ENCODE results near the gene SPAG7. TPM values are rescaled to one million over a fixed set of nuclear protein-coding genes. Genes with fewer than 3 reads are reported as not detected.

Gene SPAG7
- polyA plus RNA-seq, 1 of the 3 experiments (the other 2 are of a cell fraction): 133 TPM

DNA sequence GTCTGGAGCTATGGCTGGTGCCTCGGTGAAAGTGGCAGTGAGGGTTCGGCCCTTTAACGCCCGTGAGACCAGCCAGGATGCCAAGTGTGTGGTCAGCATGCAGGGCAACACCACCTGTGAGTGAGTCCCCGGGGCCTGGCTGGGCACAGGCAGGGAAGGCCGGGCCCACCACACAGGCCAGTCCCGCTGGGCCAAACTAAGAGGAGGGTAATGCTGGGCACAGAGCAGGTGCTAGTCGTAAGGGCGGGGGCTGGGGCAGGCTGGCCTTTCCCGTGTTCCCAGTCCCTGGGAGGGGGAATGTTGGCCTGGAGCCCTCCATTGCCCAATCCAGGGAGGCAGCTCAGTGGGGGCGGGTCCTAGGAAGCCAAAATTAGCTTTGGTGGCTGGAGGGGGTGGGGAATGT lies 32.6 kb upstream of the SPAG7 start:
- 92% methylated on average over 3 of the region's 11 CpGs for WGBS (ENCODE audit: low lambda C conversion rate)
- peak overlapping the region; percentile 99; the same call in 1 of the 2 replicates for H3K4me2 ChIP-seq
- POLR2A ChIA-PET: no interaction called here

GRCh38 chr17:4999430-5000093 lies 31.9 kb upstream of the SPAG7 start:
- peaks cover 4% of the 10 kb centered on the region for H3F3A ChIP-seq (replicated peaks; ENCODE audit: insufficient read depth)
- peaks cover 50% of the 10 kb centered on the region for H3K79me2 ChIP-seq (ENCODE audit: insufficient read depth)
- CTCF ChIA-PET: interaction anchor here (0.9 to 8.1 kb wide), 6 partner anchors 11 to 62 kb away, joined by 3 to 54 read pairs (median 4); partner anchors contain the start of gene CAMTA2
- peak overlapping the region; percentile 84 for H3K9ac ChIP-seq
- H3K36me3 ChIP-seq (replicated peaks in 1 of 2; ENCODE audit: control insufficient read depth in 1 of 2, insufficient read depth in 2 of 2, low read length in 1 of 2): peaks cover 23 to 34% of the 10 kb centered on the region in 2 experiments
- no peak overlapping the region for H2AFZ ChIP-seq (ENCODE audit: low read depth)
- peak overlapping the region; percentile 93 to 99; a peak in 3 of 4 replicates for H3K4me3 ChIP-seq (ENCODE audit: low read depth in 2 of 2, low read length in 1 of 2)
- 85% methylated on average over 12 of the region's 12 CpGs for WGBS (ENCODE audit: low lambda C conversion rate)
- no peaks in the 10 kb centered on the region for H3K9me3 ChIP-seq
- H3K4me2 ChIP-seq: peak overlapping the region; percentile 99
- POLR2A ChIA-PET: no interaction called here
- DNase-seq: no peak
- no peaks in the 10 kb centered on the region for H3K27me3 ChIP-seq (ENCODE audit: insufficient read depth)
- H4K20me1 ChIP-seq (ENCODE audit: insufficient read depth): peaks cover 20% of the 10 kb centered on the region
- peaks cover 10 to 24% of the 10 kb centered on the region in 2 experiments; a peak in 3 of 4 replicates for H3K4me1 ChIP-seq (ENCODE audit: control insufficient read depth in 1 of 2, insufficient read depth in 2 of 2, low read depth in 1 of 2, low read length in 1 of 2)
- H3K9me2 ChIP-seq: no peaks in the 10 kb centered on the region
- TF ChIP-seq MXI1 (IDR thresholded peaks at IDR 0.05; ENCODE audit: low read depth, low read length) (no peak), JUND (IDR thresholded peaks at IDR 0.05) (no peak), RCOR1 (IDR thresholded peaks at IDR 0.05; ENCODE audit: low read length) (no peak), FOSL2 (IDR thresholded peaks at IDR 0.05; ENCODE audit: borderline replicate concordance, low read depth) (no peak), TEAD4 (IDR thresholded peaks at IDR 0.05; ENCODE audit: borderline replicate concordance, insufficient read depth) (no peak), TAF1 (IDR thresholded peaks at IDR 0.05; ENCODE audit: borderline replicate concordance, low read depth, low read length) (no peak), SMC3 (IDR thresholded peaks at IDR 0.05; ENCODE audit: low read depth, low read length) (no peak)
- TF ChIP-seq, protein P1, sequence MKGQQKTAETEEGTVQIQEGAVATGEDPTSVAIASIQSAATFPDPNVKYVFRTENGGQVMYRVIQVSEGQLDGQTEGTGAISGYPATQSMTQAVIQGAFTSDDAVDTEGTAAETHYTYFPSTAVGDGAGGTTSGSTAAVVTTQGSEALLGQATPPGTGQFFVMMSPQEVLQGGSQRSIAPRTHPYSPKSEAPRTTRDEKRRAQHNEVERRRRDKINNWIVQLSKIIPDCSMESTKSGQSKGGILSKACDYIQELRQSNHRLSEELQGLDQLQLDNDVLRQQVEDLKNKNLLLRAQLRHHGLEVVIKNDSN (IDR thresholded peaks at IDR 0.05; ENCODE audit: borderline replicate concordance, low read depth): no peak
- H3K27ac ChIP-seq (ENCODE audit: low read depth in 2 of 2, low read length in 1 of 2): no peak overlapping the region

More for the DNA sequence above, 32.6 kb upstream of the SPAG7 start:
- Histone ChIP-seq H3K9me3 (no peaks in the 10 kb centered on the region), H3K9me2 (no peaks in the 10 kb centered on the region), H3K4me3 (ENCODE audit: low read depth in 2 of 2, low read length in 1 of 2) (no peak overlapping the region), H3K27ac (ENCODE audit: low read depth in 2 of 2, low read length in 1 of 2) (no peak overlapping the region), H3K27me3 (ENCODE audit: insufficient read depth) (no peaks in the 10 kb centered on the region), H4K20me1 (ENCODE audit: insufficient read depth) (peaks cover 20% of the 10 kb centered on the region), H3K36me3 (replicated peaks in 1 of 2; ENCODE audit: control insufficient read depth in 1 of 2, insufficient read depth in 2 of 2, low read length in 1 of 2) (peaks cover 29 to 40% of the 10 kb centered on the region in 2 experiments), H3K9ac (no peak overlapping the region), H3K79me2 (ENCODE audit: insufficient read depth) (peaks cover 50% of the 10 kb centered on the region), H2AFZ (ENCODE audit: low read depth) (no peak overlapping the region), H3F3A (replicated peaks; ENCODE audit: insufficient read depth) (peaks cover under 1% of the 10 kb centered on the region), H3K4me1 (ENCODE audit: control insufficient read depth in 1 of 2, insufficient read depth in 2 of 2, low read depth in 1 of 2, low read length in 1 of 2) (peaks cover 10 to 24% of the 10 kb centered on the region in 2 experiments; a peak in 3 of 4 replicates)
- DNase-seq: no peak
- TF ChIP-seq, protein P2, sequence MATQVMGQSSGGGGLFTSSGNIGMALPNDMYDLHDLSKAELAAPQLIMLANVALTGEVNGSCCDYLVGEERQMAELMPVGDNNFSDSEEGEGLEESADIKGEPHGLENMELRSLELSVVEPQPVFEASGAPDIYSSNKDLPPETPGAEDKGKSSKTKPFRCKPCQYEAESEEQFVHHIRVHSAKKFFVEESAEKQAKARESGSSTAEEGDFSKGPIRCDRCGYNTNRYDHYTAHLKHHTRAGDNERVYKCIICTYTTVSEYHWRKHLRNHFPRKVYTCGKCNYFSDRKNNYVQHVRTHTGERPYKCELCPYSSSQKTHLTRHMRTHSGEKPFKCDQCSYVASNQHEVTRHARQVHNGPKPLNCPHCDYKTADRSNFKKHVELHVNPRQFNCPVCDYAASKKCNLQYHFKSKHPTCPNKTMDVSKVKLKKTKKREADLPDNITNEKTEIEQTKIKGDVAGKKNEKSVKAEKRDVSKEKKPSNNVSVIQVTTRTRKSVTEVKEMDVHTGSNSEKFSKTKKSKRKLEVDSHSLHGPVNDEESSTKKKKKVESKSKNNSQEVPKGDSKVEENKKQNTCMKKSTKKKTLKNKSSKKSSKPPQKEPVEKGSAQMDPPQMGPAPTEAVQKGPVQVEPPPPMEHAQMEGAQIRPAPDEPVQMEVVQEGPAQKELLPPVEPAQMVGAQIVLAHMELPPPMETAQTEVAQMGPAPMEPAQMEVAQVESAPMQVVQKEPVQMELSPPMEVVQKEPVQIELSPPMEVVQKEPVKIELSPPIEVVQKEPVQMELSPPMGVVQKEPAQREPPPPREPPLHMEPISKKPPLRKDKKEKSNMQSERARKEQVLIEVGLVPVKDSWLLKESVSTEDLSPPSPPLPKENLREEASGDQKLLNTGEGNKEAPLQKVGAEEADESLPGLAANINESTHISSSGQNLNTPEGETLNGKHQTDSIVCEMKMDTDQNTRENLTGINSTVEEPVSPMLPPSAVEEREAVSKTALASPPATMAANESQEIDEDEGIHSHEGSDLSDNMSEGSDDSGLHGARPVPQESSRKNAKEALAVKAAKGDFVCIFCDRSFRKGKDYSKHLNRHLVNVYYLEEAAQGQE (IDR thresholded peaks at IDR 0.05; ENCODE audit: low read depth, low read length): no peak
- TF ChIP-seq FOXM1 (IDR thresholded peaks at IDR 0.05; ENCODE audit: low read depth) (no peak), EP300 (IDR thresholded peaks at IDR 0.05; ENCODE audit: borderline replicate concordance in 1 of 2, low read depth in 1 of 2, low read length in 1 of 2) (no peak), SIN3A (IDR thresholded peaks at IDR 0.05; ENCODE audit: borderline replicate concordance, low read depth, low read length) (no peak), TAF1 (IDR thresholded peaks at IDR 0.05; ENCODE audit: borderline replicate concordance, low read depth, low read length) (no peak)
- TF ChIP-seq, protein P1 (IDR thresholded peaks at IDR 0.05; ENCODE audit: borderline replicate concordance, low read depth): no peak
- CTCF ChIA-PET: interaction anchor here (0.9 to 8.1 kb wide), 5 partner anchors 12 to 62 kb away, joined by 3 to 54 read pairs (median 3); partner anchors contain the start of gene CAMTA2

All from SK-N-SH (cell line).